DND-41 (cell line): ENCODE results near the gene SGK1.

Experiments
- ATAC-seq: fragments of 200-7000 bp; cut with Tn5 transposase; 3 replicates; pipeline ENCODE4 v1.9.1; 2021; ENCODE audit warnings: low read depth; ENCODE audit not compliant: insufficient read depth
- DNase-seq: peaks from one replicate; pipeline ENCODE4 v3.0.0-alpha.2; 2020
- H2AFZ ChIP-seq: 2 replicates; pipeline ENCODE4 v1.6.0; 2012; ENCODE audit warnings: low read depth, low read length
- H3K27ac ChIP-seq: 2 replicates; pipeline ENCODE4 v1.5.1; 2012; ENCODE audit warnings: low read length, inconsistent platforms
- H3K27me3 ChIP-seq: fragments of 200-600 bp; sonication (generic); 2 replicates; pipeline ENCODE4 v1.6.0; 2012; ENCODE audit warnings: low read length, mild to moderate bottlenecking, inconsistent platforms; ENCODE audit not compliant: insufficient read depth, poor library complexity
- H3K36me3 ChIP-seq: 2 replicates; pipeline ENCODE4 v1.5.1; 2012; ENCODE audit warnings: low read length, inconsistent platforms; ENCODE audit not compliant: insufficient read depth
- H3K4me1 ChIP-seq: 2 replicates; pipeline ENCODE4 v1.5.1; 2012; ENCODE audit warnings: mild to moderate bottlenecking, low read length; ENCODE audit not compliant: insufficient read depth
- H3K4me2 ChIP-seq: 2 replicates; pipeline ENCODE4 v1.6.0; 2012; ENCODE audit warnings: mild to moderate bottlenecking, moderate library complexity, low read length, inconsistent platforms; ENCODE audit not compliant: insufficient read depth
- H3K4me3 ChIP-seq, 2 experiments: fragments of 200-600 bp in 1 of 2; shearing (Covaris generic) in 1 of 2; 2 replicates each; pipeline ENCODE4 v1.5.1; 2012 to 2016; ENCODE audit warnings: inconsistent platforms in 2 of 2, low read length in 2 of 2, mild to moderate bottlenecking in 2 of 2, low read depth in 1 of 2, moderate library complexity in 1 of 2
- H3K79me2 ChIP-seq: 2 replicates; pipeline ENCODE4 v1.6.0; 2012; ENCODE audit warnings: low read length, inconsistent platforms; ENCODE audit not compliant: insufficient read depth
- H3K9ac ChIP-seq: 2 replicates; pipeline ENCODE4 v1.6.0; 2012; ENCODE audit warnings: low read depth, mild to moderate bottlenecking, inconsistent platforms, low read length, moderate library complexity
- H3K9me3 ChIP-seq: 2 replicates; pipeline ENCODE4 v1.5.1; 2012; ENCODE audit warnings: low read length, moderate library complexity, mild to moderate bottlenecking, inconsistent platforms; ENCODE audit not compliant: insufficient read depth, severe bottlenecking
- H4K20me1 ChIP-seq: 2 replicates; pipeline ENCODE4 v1.6.0; 2012; ENCODE audit warnings: low read length; ENCODE audit not compliant: insufficient read depth
- EZH2 ChIP-seq: IDR thresholded peaks from 3 replicates; pipeline ENCODE4 v1.6.1; 2012; ENCODE audit warnings: borderline replicate concordance, low read depth, mild to moderate bottlenecking, moderate library complexity, low read length, inconsistent platforms; ENCODE audit not compliant: severe bottlenecking
- TF ChIP-seq, protein P1 (sequence below): IDR thresholded peaks from 2 replicates; pipeline ENCODE4 v1.5.1; 2012; ENCODE audit warnings: borderline replicate concordance, low read length, moderate library complexity, mild to moderate bottlenecking; ENCODE audit not compliant: poor library complexity, severe bottlenecking; ENCODE audit errors: extremely low read depth

SGK1 gene

DNA sequence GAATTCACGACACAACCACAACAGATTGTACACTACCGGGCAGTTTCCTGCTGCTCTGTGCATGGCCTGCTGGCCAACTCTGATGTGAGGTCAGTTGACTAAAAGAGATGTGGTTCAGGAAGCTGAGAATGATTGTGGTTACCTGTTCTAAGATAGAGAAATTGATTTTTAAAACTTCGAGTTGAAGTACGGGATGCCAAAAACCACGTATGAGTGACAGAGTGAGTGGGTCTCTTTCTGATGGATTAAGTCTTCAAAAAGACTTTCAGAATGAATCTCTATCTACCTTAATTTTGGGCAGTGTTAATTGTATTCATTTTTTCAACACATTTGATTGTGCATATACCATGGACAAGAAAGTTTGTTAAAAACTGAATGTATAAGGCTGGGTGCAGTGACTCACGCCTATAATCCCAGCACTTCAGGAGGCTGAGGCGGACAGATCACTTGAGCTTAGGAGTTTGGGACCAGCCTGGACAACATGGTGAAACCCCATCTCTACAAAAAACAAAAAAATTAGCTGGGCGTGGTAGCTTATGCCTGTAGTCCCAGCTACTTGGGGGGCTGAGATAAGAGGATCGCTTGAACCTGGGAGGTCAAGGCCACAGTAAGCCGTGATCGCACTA lies 121.2 kb downstream of the SGK1 start:
- no peak for DNase-seq
- H2AFZ ChIP-seq = no peak overlapping the region

DNA sequence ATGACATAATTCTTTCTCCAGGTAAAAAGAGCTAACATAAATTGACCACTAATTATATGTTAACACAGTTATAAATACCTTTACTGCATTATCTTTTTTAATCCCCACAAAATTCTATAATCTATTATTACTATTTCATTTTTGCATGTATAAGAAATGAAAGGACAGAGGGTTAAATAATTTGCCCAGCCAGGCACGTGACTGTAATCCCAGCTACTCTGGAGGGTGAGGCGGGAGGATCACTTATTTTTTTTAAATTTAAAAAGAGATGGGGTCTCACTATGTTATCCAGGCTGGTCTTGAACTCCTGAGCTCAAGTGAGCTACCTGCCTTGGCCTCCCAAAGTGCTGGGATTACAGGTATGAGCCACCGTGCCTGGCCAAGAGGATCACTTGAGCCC lies 121.9 kb downstream of the SGK1 start:
- TF ChIP-seq EZH2 = no peak
- TF ChIP-seq, protein P1, sequence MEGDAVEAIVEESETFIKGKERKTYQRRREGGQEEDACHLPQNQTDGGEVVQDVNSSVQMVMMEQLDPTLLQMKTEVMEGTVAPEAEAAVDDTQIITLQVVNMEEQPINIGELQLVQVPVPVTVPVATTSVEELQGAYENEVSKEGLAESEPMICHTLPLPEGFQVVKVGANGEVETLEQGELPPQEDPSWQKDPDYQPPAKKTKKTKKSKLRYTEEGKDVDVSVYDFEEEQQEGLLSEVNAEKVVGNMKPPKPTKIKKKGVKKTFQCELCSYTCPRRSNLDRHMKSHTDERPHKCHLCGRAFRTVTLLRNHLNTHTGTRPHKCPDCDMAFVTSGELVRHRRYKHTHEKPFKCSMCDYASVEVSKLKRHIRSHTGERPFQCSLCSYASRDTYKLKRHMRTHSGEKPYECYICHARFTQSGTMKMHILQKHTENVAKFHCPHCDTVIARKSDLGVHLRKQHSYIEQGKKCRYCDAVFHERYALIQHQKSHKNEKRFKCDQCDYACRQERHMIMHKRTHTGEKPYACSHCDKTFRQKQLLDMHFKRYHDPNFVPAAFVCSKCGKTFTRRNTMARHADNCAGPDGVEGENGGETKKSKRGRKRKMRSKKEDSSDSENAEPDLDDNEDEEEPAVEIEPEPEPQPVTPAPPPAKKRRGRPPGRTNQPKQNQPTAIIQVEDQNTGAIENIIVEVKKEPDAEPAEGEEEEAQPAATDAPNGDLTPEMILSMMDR = no peak
- H3K4me1 ChIP-seq = no peaks in the 10 kb centered on the region
- ATAC-seq (no peak), DNase-seq (no peak)
- no peak overlapping the region for H3K4me3 ChIP-seq
- no peaks in the 10 kb centered on the region for H3K27me3 ChIP-seq
- H3K79me2 ChIP-seq = no peaks in the 10 kb centered on the region
- H4K20me1 ChIP-seq = no peaks in the 10 kb centered on the region
- H3K27ac ChIP-seq = no peak overlapping the region
- H3K36me3 ChIP-seq = no peaks in the 10 kb centered on the region
- H3K9ac ChIP-seq = no peak overlapping the region
- H2AFZ ChIP-seq = no peak overlapping the region
- H3K4me2 ChIP-seq = no peak overlapping the region
- H3K9me3 ChIP-seq = no peaks in the 10 kb centered on the region

More for the DNA sequence above, 121.2 kb downstream of the SGK1 start:
- Histone ChIP-seq H3K27ac (no peak overlapping the region), H3K27me3 (no peaks in the 10 kb centered on the region), H3K9me3 (no peaks in the 10 kb centered on the region), H3K4me1 (no peaks in the 10 kb centered on the region), H3K36me3 (no peaks in the 10 kb centered on the region), H4K20me1 (no peaks in the 10 kb centered on the region), H3K9ac (no peak overlapping the region), H3K4me3 (no peak overlapping the region), H3K79me2 (no peaks in the 10 kb centered on the region), H3K4me2 (no peak overlapping the region)
- ATAC-seq = no peak
- TF ChIP-seq EZH2 = no peak
- TF ChIP-seq, protein P1 = no peak

DNA sequence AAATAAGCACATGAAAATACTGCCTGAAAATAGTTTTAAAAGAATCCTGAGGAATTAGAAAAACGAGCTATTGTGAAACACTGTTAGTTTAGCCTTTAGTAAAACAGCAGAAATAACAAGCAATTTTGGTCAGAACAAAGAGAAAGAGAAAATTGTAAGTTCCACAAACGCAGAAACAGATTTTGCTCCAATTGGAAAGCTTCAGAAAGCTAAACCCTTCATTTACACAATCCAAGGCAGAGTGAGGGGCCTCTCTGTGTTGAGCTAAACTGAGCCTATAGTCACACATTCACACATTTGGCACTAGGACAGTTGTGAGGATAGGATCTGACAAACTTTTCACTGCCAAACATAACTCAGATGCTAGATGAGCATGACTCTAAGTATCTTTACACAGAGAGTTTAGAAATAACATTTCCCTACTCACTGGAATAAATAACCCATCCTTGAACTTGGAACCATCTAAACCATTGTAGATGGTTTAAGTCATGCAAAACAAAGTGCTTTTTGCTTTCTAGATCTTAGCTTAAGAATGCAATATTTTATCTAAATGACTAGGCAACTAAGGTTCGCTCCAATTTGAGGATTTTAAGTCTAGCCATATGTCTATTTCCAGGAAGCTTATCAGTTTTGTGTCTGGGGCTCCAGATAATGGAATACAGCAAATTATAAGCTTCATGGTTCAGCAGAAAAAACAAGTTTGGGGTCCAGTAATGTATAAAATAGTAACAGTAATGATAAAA lies 122.6 kb downstream of the SGK1 start:
- H3K79me2 ChIP-seq = no peaks in the 10 kb centered on the region
- H3K27ac ChIP-seq = no peak overlapping the region
- no peak overlapping the region for H3K4me2 ChIP-seq
- ATAC-seq (no peak), DNase-seq (no peak)
- TF ChIP-seq, protein P1 = no peak
- TF ChIP-seq EZH2 = no peak
- no peak overlapping the region for H3K4me3 ChIP-seq
- H3K36me3 ChIP-seq = no peaks in the 10 kb centered on the region
- H4K20me1 ChIP-seq = no peaks in the 10 kb centered on the region
- H3K27me3 ChIP-seq = no peaks in the 10 kb centered on the region
- no peak overlapping the region for H2AFZ ChIP-seq
- no peaks in the 10 kb centered on the region for H3K4me1 ChIP-seq
- no peak overlapping the region for H3K9ac ChIP-seq
- H3K9me3 ChIP-seq = no peaks in the 10 kb centered on the region
